Endodermal cell (in vitro differentiated cells): Measurements from ENCODE around the gene ZBTB17. TPM values are rescaled to one million over a fixed set of nuclear protein-coding genes. Genes with fewer than 3 reads are reported as not detected.
"Not testable (repeated sequence)": the region's sequence is repeated elsewhere in the genome, so short reads cannot be mapped to it uniquely, and the experiment has no call there.

Source experiments
- DNase-seq: peaks from one replicate; pipeline ENCODE4 v3.0.0-alpha.2; 2017
- H3K27ac ChIP-seq: 2 replicates; pipeline ENCODE4 v1.5.1; 2013; ENCODE audit warnings: mild to moderate bottlenecking, low read depth, low read length, moderate library complexity
- H3K27me3 ChIP-seq: 2 replicates; pipeline ENCODE4 v1.6.1; 2013; ENCODE audit warnings: mild to moderate bottlenecking, low read length, moderate library complexity; ENCODE audit not compliant: insufficient read depth, control insufficient read depth, poor library complexity, severe bottlenecking
- H3K36me3 ChIP-seq: 2 replicates; pipeline ENCODE4 v1.7.0; 2013; ENCODE audit warnings: mild to moderate bottlenecking, low read length, moderate library complexity; ENCODE audit not compliant: control insufficient read depth, insufficient read depth
- H3K4me1 ChIP-seq: one replicate; pipeline ENCODE4 v1.7.0; 2013; ENCODE audit warnings: low read length; ENCODE audit not compliant: control insufficient read depth, insufficient read depth
- H3K4me3 ChIP-seq: 2 replicates; pipeline ENCODE4 v1.5.1; 2013; ENCODE audit warnings: mild to moderate bottlenecking, low read length, moderate library complexity
- H3K9ac ChIP-seq: 2 replicates; pipeline ENCODE4 v1.6.1; 2013; ENCODE audit warnings: mild to moderate bottlenecking, low read length, moderate library complexity; ENCODE audit not compliant: poor library complexity, severe bottlenecking; ENCODE audit errors: extremely low read depth
- H3K9me3 ChIP-seq: 2 replicates; pipeline ENCODE4 v1.6.1; 2013; ENCODE audit warnings: mild to moderate bottlenecking, low read length, moderate library complexity; ENCODE audit not compliant: control insufficient read depth
- H3K27ac Mint-ChIP-seq: 2 replicates; pipeline ENCODE4 v1.8.0; 2020; ENCODE audit warnings: mixed read lengths
- H3K27me3 Mint-ChIP-seq: 2 replicates; pipeline ENCODE4 v1.8.0; 2021; ENCODE audit warnings: mild to moderate bottlenecking, mixed read lengths; ENCODE audit not compliant: insufficient read depth
- H3K36me3 Mint-ChIP-seq: 2 replicates; pipeline ENCODE4 v1.8.0; 2020; ENCODE audit warnings: low read depth, mixed read lengths
- H3K4me1 Mint-ChIP-seq: 2 replicates; pipeline ENCODE4 v1.8.0; 2020; ENCODE audit warnings: mixed read lengths
- H3K4me3 Mint-ChIP-seq: 2 replicates; pipeline ENCODE4 v1.8.0; 2020; ENCODE audit warnings: mild to moderate bottlenecking, moderate library complexity, mixed read lengths
- H3K9me3 Mint-ChIP-seq: 2 replicates; pipeline ENCODE4 v1.8.0; 2020; ENCODE audit warnings: mild to moderate bottlenecking, mixed read lengths
- CTCF ChIP-seq: fragments of 200-600 bp; sonication (generic); conservative IDR thresholded peaks from 2 replicates; pipeline ENCODE4 v1.5.0; 2021; ENCODE audit warnings: antibody characterized with exemption, mild to moderate bottlenecking
- WGBS, 2 experiments: methylation state at CpG; one replicate each; pipeline versions ENCODE4 v1.1.5 to v1.1.7; 2013; ENCODE audit warnings: missing lambda C conversion rate in 2 of 2, mixed read lengths in 1 of 2; ENCODE audit not compliant: insufficient coverage in 1 of 2, insufficient read length in 1 of 2; 5-methylcytosine and 5-hydroxymethylcytosine counted together
- total RNA-seq, 2 donors: library from RNA; stranded (reverse); fragmentation: NEBNext Ultra II Directional in 1 of 2; extraction: Animal tissue kit (Norgen Biotek cat#: 25700) in 1 of 2; gene quantifications; 2 replicates in 1 of 2; 3 replicates in 1 of 2; pipeline ENCODE4 v1.2.1, GENCODE V29; 2021

ZBTB17 gene
- total RNA-seq, 2 donors from 2014 or later = 28.0 to 31.7 TPM

- Histone ChIP-seq H3K4me3 (no peak overlapping the region), H3K9me3 (no peaks in the 10 kb centered on the region), H3K27me3 (no peaks in the 10 kb centered on the region), H3K4me1 (peaks cover 9% of the 10 kb centered on the region), H3K9ac (no peak overlapping the region), H3K27ac (no peak overlapping the region), H3K36me3 (no peaks in the 10 kb centered on the region)
- H3K27me3 Mint-ChIP-seq = no peaks in the 10 kb centered on the region
- peak; percentile 24 for DNase-seq
- H3K36me3 Mint-ChIP-seq = no peaks in the 10 kb centered on the region
- H3K27ac Mint-ChIP-seq = no peak overlapping the region
- TF ChIP-seq CTCF = no peak
- H3K4me1 Mint-ChIP-seq = peaks cover 7% of the 10 kb centered on the region
- H3K4me3 Mint-ChIP-seq = no peak overlapping the region
- 91 to 97% methylated on average over 5 of the region's 5 CpGs for WGBS, 2 experiments
- no peaks in the 10 kb centered on the region for H3K9me3 Mint-ChIP-seq
Observed at GRCh38 chr1:16005597-16005996, 29.7 kb upstream of the ZBTB17 start.

- not testable (repeated sequence) for H3K4me1 ChIP-seq, H3K9ac ChIP-seq, H3K27me3 Mint-ChIP-seq, H3K9me3 Mint-ChIP-seq, H3K4me1 Mint-ChIP-seq, H3K27ac ChIP-seq, H3K36me3 ChIP-seq, H3K4me3 ChIP-seq, DNase-seq, H3K27ac Mint-ChIP-seq, H3K27me3 ChIP-seq, H3K36me3 Mint-ChIP-seq, H3K4me3 Mint-ChIP-seq, H3K9me3 ChIP-seq
- WGBS, 2 experiments = 93% methylated on average over 10 of the region's 10 CpGs
Observed at GRCh38 chr1:16001274-16001673, 25.4 kb upstream of the ZBTB17 start.

GRCh38 chr1:15998929-15999328 lies 23.0 kb upstream of the ZBTB17 start:
- DNase-seq = no peak
- Mint-ChIP-seq H3K4me3 (no peak overlapping the region), H3K27me3 (peaks cover 7% of the 10 kb centered on the region), H3K9me3 (no peaks in the 10 kb centered on the region), H3K27ac (no peak overlapping the region), H3K36me3 (no peaks in the 10 kb centered on the region), H3K4me1 (peaks cover 3% of the 10 kb centered on the region)
- H3K27ac ChIP-seq = no peak overlapping the region
- TF ChIP-seq CTCF = no peak
- no peak overlapping the region for H3K9ac ChIP-seq
- no peaks in the 10 kb centered on the region for H3K9me3 ChIP-seq
- no peaks in the 10 kb centered on the region for H3K36me3 ChIP-seq
- peaks cover 5% of the 10 kb centered on the region for H3K4me1 ChIP-seq
- 87 to 92% methylated on average over 11 of the region's 11 CpGs for WGBS, 2 experiments
- H3K4me3 ChIP-seq = no peak overlapping the region
- no peaks in the 10 kb centered on the region for H3K27me3 ChIP-seq

GRCh38 chr1:15997637-15998280 lies 21.9 kb upstream of the ZBTB17 start:
- Mint-ChIP-seq H3K4me3 (no peak overlapping the region), H3K27ac (no peak overlapping the region), H3K36me3 (no peaks in the 10 kb centered on the region), H3K4me1 (no peaks in the 10 kb centered on the region), H3K9me3 (no peaks in the 10 kb centered on the region), H3K27me3 (peaks cover 7% of the 10 kb centered on the region)
- TF ChIP-seq CTCF = no peak
- Histone ChIP-seq H3K36me3 (no peaks in the 10 kb centered on the region), H3K27ac (no peak overlapping the region), H3K4me1 (no peaks in the 10 kb centered on the region), H3K9ac (no peak overlapping the region), H3K9me3 (no peaks in the 10 kb centered on the region), H3K27me3 (no peaks in the 10 kb centered on the region), H3K4me3 (no peak overlapping the region)
- 87 to 93% methylated on average over 6 to 9 of the region's 9 CpGs for whole genome bisulfite sequencing, 2 experiments
- DNase-seq = no peak
